Inflammatory macrophage treated with lipopolysaccharide for 4 hours (primary cell): ENCODE measurements around the gene NPAS1.

Source experiments
- DNase-seq: peaks from one replicate; pipeline ENCODE4 v3.0.0-alpha.2; 2020

The NPAS1 gene

GRCh38 chr19:47089767-47090350, 70.2 kb downstream of the NPAS1 start:
- no peak for DNase-seq

- DNase-seq, result no peak
Observed at GRCh38 chr19:47093254-47093653, 73.6 kb downstream of the NPAS1 start.

- DNase-seq, result no peak
Observed at GRCh38 chr19:47093841-47094240, 74.2 kb downstream of the NPAS1 start.

DNA sequence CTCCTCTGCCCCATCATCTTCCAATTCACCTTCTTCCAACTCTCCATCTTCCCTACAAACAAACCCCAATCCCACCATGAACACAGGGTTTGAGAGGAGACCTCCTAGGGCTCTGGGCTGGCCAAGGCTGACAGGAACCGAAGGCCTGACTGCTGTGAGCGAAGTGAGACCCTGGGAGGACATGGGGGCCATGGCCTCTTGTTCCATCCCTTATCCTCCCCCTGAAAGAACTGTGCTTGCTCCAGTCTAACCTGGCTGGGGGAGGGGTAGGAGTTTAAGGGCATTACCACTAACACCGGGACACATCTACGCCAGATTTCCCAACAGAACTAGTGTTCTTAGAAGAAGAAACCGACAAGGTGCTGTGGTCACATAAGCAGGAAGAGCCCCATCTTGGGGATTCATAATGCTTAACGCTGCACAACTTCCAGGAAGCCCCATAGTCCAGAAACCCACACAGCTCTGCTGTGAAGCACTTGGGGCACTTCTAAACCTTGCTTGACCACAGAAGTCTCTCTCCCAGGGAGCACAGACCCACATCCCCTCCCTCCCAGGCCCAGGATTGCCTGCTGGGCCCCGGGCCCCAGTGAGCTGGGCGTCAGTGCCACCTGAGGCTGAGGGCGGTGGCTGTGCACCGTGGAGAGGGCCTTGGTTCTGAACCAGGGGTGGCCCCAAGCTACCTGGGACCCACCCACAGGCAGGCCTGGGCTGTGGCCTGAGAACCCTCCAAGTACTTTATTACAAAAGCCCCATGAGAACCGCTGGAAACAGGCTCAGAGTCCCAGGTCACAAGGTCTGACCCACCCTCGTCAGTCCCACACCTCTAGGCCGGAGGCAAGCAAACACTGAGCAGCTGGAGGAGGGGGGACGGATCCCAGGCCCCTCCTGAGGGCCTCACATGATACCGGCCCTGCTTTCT, 75.2 kb downstream of the NPAS1 start:
- DNase-seq, result no peak
